WTC11 (cell line): ENCODE data around the gene CFAP299. TPM values are rescaled to one million over a fixed set of nuclear protein-coding genes. Genes with fewer than 3 reads are reported as not detected.

Experiments
- ATAC-seq: fragments of 200-7000 bp; cut with Tn5 transposase; 2 replicates; pipeline ENCODE4 v1.10.0; 2021; ENCODE audit warnings: mild to moderate bottlenecking, moderate library complexity
- CTCF ChIA-PET: fragments of 300-600 bp; sonication (Branson Sonifier 250); formaldehyde crosslinking; loops from one replicate; lab custom pipeline; 2021; ENCODE audit warnings: antibody characterized with exemption; lab: Charles Lee
- POLR2A ChIA-PET: fragments of 350-600 bp; sonication (Branson Sonifier 250); formaldehyde crosslinking; loops from one replicate; lab custom pipeline; 2021; ENCODE audit warnings: antibody characterized with exemption; lab: Charles Lee
- DNase-seq: peaks from one replicate; pipeline ENCODE4 v3.0.0; 2021; ENCODE audit warnings: low spot score
- H3K27ac Mint-ChIP-seq: 2 replicates; pipeline ENCODE4 v1.8.0; 2021; ENCODE audit warnings: mixed read lengths
- H3K27me3 Mint-ChIP-seq: 2 replicates; pipeline ENCODE4 v1.8.0; 2021; ENCODE audit warnings: low read depth, mild to moderate bottlenecking, moderate library complexity, mixed read lengths
- H3K36me3 Mint-ChIP-seq: 2 replicates; pipeline ENCODE4 v1.8.0; 2021; ENCODE audit warnings: mixed read lengths
- H3K4me1 Mint-ChIP-seq: 2 replicates; pipeline ENCODE4 v1.8.0; 2022; ENCODE audit warnings: mixed read lengths
- H3K4me3 Mint-ChIP-seq: 2 replicates; pipeline ENCODE4 v1.8.0; 2021; ENCODE audit warnings: mild to moderate bottlenecking, moderate library complexity, mixed read lengths
- H3K9me3 Mint-ChIP-seq: 2 replicates; pipeline ENCODE4 v1.8.0; 2021; ENCODE audit warnings: mixed read lengths
- CTCF ChIP-seq: fragments of 200-600 bp; IDR thresholded peaks from 2 replicates; pipeline ENCODE4 v1.8.0; 2022; ENCODE audit warnings: antibody characterized with exemption
- NFYB ChIP-seq: sonication (generic); formaldehyde crosslinking; conservative IDR thresholded peaks from 2 replicates; pipeline ENCODE4 v1.8.0; 2022; ENCODE audit warnings: low read depth, missing genetic modification reagents
- NR1H2 ChIP-seq: sonication (generic); formaldehyde crosslinking; IDR thresholded peaks from 2 replicates; pipeline ENCODE4 v1.9.0; 2021; ENCODE audit warnings: mild to moderate bottlenecking, moderate library complexity, missing genetic modification reagents
- NR3C1 ChIP-seq: sonication (generic); formaldehyde crosslinking; conservative IDR thresholded peaks from 2 replicates; pipeline ENCODE4 v1.8.1; 2023; ENCODE audit warnings: low read depth, mild to moderate bottlenecking, missing genetic modification reagents
- SMAD4 ChIP-seq: sonication (generic); formaldehyde crosslinking; IDR thresholded peaks from 2 replicates; pipeline ENCODE4 v1.8.0; 2022; ENCODE audit warnings: mild to moderate bottlenecking, missing genetic modification reagents
- SOX15 ChIP-seq: fragments of 250-450 bp; sonication (Bioruptor Pico); IDR thresholded peaks from 2 replicates; pipeline ENCODE4 v1.9.0; 2021; ENCODE audit warnings: mild to moderate bottlenecking
- STAT6 ChIP-seq: sonication (generic); formaldehyde crosslinking; conservative IDR thresholded peaks from 2 replicates; pipeline ENCODE4 v1.8.1; 2023; ENCODE audit warnings: mild to moderate bottlenecking, low read depth, missing genetic modification reagents, moderate library complexity
- TCF7 ChIP-seq: sonication (generic); formaldehyde crosslinking; IDR thresholded peaks from 2 replicates; pipeline ENCODE4 v1.8.0; 2022; ENCODE audit warnings: mild to moderate bottlenecking, low read depth, missing genetic modification reagents, moderate library complexity
- ZBTB43 ChIP-seq: sonication (generic); formaldehyde crosslinking; IDR thresholded peaks from 2 replicates; pipeline ENCODE4 v1.8.1; 2023; ENCODE audit warnings: mild to moderate bottlenecking, missing genetic modification reagents
- ZNF281 ChIP-seq: sonication (generic); formaldehyde crosslinking; IDR thresholded peaks from 2 replicates; pipeline ENCODE4 v1.8.0; 2023; ENCODE audit warnings: mild to moderate bottlenecking, missing genetic modification reagents
- ZNF532 ChIP-seq: fragments of 250-450 bp; sonication (Bioruptor Pico); IDR thresholded peaks from 2 replicates; pipeline ENCODE4 v1.9.0; 2021; ENCODE audit warnings: mild to moderate bottlenecking, borderline replicate concordance
- ZNF671 ChIP-seq: fragments of 250-450 bp; sonication (Bioruptor Pico); IDR thresholded peaks from 2 replicates; pipeline ENCODE4 v1.8.0; 2021; ENCODE audit warnings: mild to moderate bottlenecking
- ZSCAN18 ChIP-seq: fragments of 250-450 bp; sonication (Bioruptor Pico); IDR thresholded peaks from 2 replicates; pipeline ENCODE4 v2.1.2; 2022; ENCODE audit warnings: mild to moderate bottlenecking, moderate library complexity
- total RNA-seq: library from RNA; stranded (reverse); gene quantifications from 3 replicates; pipeline ENCODE4 v1.2.3, GENCODE V29; 2021

The CFAP299 gene
- total RNA-seq, 1 experiment from 2014 or later: not detected

GRCh38 chr4:80422727-80423404, 87.3 kb downstream of the CFAP299 start (continued):
- no peak for TF ChIP-seq NR1H2

GRCh38 chr4:80423553-80424224, 88.2 kb downstream of the CFAP299 start:
- Mint-ChIP-seq H3K9me3 (no peaks in the 10 kb centered on the region), H3K36me3 (no peaks in the 10 kb centered on the region), H3K27me3 (no peaks in the 10 kb centered on the region), H3K4me1 (peaks cover 29% of the 10 kb centered on the region), H3K4me3 (no peak overlapping the region), H3K27ac (no peak overlapping the region)
- POLR2A ChIA-PET: no interaction called here
- no peak for ATAC-seq
- CTCF ChIA-PET: no interaction called here
- TF ChIP-seq ZSCAN18 (CRISPR knock-in tag): no peak
- TF ChIP-seq SOX15 (CRISPR knock-in tag): no peak
- no peak for TF ChIP-seq CTCF
- TF ChIP-seq ZNF532 (CRISPR knock-in tag): no peak
- TF ChIP-seq ZNF671 (CRISPR knock-in tag): no peak
- no peak for TF ChIP-seq ZBTB43
- TF ChIP-seq ZNF281 (CRISPR knock-in tag): no peak
- TF ChIP-seq NR1H2: no peak
- no peak for TF ChIP-seq NR3C1 (CRISPR knock-in tag)
- no peak for TF ChIP-seq STAT6 (CRISPR knock-in tag)
- TF ChIP-seq NFYB (CRISPR knock-in tag): no peak
- no peak for TF ChIP-seq TCF7 (CRISPR knock-in tag)
- no peak for TF ChIP-seq SMAD4 (CRISPR knock-in tag)
- no peak for DNase-seq
